ENCODE results near the gene BICDL1.

- TF ChIP-seq CTCF (IDR thresholded peaks at IDR 0.05 in 2 of 3, conservative IDR thresholded peaks at IDR 0.05 in 1 of 3; ENCODE audit: control insufficient read depth in 2 of 3, extremely low read depth in 1 of 3, insufficient read depth in 1 of 3, low read depth in 3 of 3, low read length in 3 of 3) (no peak), NFIC (IDR thresholded peaks at IDR 0.05; ENCODE audit: low read depth, low read length) (no peak), REST (IDR thresholded peaks at IDR 0.05; ENCODE audit: low read depth, low read length) (no peak), POLR2A (IDR thresholded peaks at IDR 0.05; ENCODE audit: low read depth, low read length) (no peak), SUPT20H (IDR thresholded peaks at IDR 0.05; ENCODE audit: borderline replicate concordance, control insufficient read depth, low read depth, low read length) (no peak), EED (IDR thresholded peaks at IDR 0.05; ENCODE audit: low read depth) (no peak), RFX5 (IDR thresholded peaks at IDR 0.05; ENCODE audit: low read depth, low read length) (no peak), SREBF1 (IDR thresholded peaks at IDR 0.05; ENCODE audit: low read length) (no peak)
- TF ChIP-seq, protein P1, sequence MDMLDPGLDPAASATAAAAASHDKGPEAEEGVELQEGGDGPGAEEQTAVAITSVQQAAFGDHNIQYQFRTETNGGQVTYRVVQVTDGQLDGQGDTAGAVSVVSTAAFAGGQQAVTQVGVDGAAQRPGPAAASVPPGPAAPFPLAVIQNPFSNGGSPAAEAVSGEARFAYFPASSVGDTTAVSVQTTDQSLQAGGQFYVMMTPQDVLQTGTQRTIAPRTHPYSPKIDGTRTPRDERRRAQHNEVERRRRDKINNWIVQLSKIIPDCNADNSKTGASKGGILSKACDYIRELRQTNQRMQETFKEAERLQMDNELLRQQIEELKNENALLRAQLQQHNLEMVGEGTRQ (IDR thresholded peaks at IDR 0.05; ENCODE audit: borderline replicate concordance, low read depth, low read length): no peak
Observed at GRCh38 chr12:120054293-120054692, 65.3 kb downstream of the BICDL1 start.
